SU-DHL-6 (cell line): ENCODE measurements around the gene ARL15.

Experiments
- EZH2phosphoT487 ChIP-seq: fragments of 200-600 bp; sonication (generic), shearing (Covaris generic); conservative IDR thresholded peaks from 2 replicates; pipeline ENCODE4 v1.6.1; 2018; ENCODE audit warnings: mild to moderate bottlenecking, antibody characterized with exemption, low read length, moderate library complexity, mixed read lengths
- TF ChIP-seq, protein P1 (sequence below): fragments of 200-600 bp; sonication (generic); IDR thresholded peaks from one replicate; pipeline ENCODE4 v1.5.1; 2017; ENCODE audit warnings: antibody characterized with exemption, mild to moderate bottlenecking, low read length, moderate library complexity; ENCODE audit not compliant: insufficient read depth, poor library complexity, severe bottlenecking

DNA sequence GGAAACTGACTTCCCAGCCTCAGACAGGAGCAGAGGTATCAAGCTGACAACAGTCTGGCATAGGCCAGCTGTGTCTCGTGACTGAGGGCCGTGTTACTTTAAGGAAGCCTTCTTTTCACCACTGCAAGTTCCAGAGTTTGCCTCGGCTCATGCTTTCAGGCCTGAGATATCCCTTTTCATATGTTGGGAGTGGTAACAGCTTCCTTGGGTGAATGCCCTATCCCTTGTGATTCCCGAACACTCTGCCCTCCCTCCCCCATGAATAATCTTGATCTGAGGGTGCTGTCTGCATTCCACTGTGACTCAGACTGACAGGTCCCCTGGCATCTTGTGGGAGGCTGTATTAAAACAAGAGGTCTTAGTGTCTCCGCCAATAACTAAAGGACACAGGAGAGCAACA is 49.7 kb upstream of the ARL15 start:
- TF ChIP-seq, protein P1, sequence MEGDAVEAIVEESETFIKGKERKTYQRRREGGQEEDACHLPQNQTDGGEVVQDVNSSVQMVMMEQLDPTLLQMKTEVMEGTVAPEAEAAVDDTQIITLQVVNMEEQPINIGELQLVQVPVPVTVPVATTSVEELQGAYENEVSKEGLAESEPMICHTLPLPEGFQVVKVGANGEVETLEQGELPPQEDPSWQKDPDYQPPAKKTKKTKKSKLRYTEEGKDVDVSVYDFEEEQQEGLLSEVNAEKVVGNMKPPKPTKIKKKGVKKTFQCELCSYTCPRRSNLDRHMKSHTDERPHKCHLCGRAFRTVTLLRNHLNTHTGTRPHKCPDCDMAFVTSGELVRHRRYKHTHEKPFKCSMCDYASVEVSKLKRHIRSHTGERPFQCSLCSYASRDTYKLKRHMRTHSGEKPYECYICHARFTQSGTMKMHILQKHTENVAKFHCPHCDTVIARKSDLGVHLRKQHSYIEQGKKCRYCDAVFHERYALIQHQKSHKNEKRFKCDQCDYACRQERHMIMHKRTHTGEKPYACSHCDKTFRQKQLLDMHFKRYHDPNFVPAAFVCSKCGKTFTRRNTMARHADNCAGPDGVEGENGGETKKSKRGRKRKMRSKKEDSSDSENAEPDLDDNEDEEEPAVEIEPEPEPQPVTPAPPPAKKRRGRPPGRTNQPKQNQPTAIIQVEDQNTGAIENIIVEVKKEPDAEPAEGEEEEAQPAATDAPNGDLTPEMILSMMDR, result no peak
- no peak for TF ChIP-seq EZH2phosphoT487
